Esophagus (tissue), 2 donors: ENCODE data around the gene E2F2. TPM values are rescaled to one million over a fixed set of nuclear protein-coding genes. Genes with fewer than 3 reads are reported as not detected.

Experiments
- H3K27ac ChIP-seq, 2 donors: one replicate each; pipeline ENCODE4 v1.5.1; 2013; ENCODE audit warnings: low read depth in 2 of 2, mild to moderate bottlenecking in 2 of 2, inconsistent platforms in 1 of 2, low read length in 1 of 2, moderate library complexity in 1 of 2
- H3K27me3 ChIP-seq, 2 donors: one replicate each; pipeline ENCODE4 v1.6.1; 2013; ENCODE audit warnings: low read length in 2 of 2, control low read depth in 1 of 2, mild to moderate bottlenecking in 1 of 2; ENCODE audit not compliant: insufficient read depth in 2 of 2, control insufficient read depth in 1 of 2
- H3K36me3 ChIP-seq, 2 donors: one replicate each; pipeline ENCODE4 v1.6.1; 2013; ENCODE audit warnings: low read length in 1 of 2; ENCODE audit not compliant: control insufficient read depth in 2 of 2, insufficient read depth in 2 of 2
- H3K4me1 ChIP-seq, 2 donors: one replicate each; pipeline ENCODE4 v1.6.1; 2013; ENCODE audit warnings: low read length in 1 of 2; ENCODE audit not compliant: control insufficient read depth in 2 of 2, insufficient read depth in 2 of 2
- H3K4me3 ChIP-seq, 2 donors: one replicate each; pipeline ENCODE4 v1.5.1; 2013; ENCODE audit warnings: low read length in 2 of 2, mild to moderate bottlenecking in 2 of 2, low read depth in 1 of 2, moderate library complexity in 1 of 2
- H3K9me3 ChIP-seq, 2 donors: one replicate each; pipeline ENCODE4 v1.6.1; 2013; ENCODE audit warnings: mild to moderate bottlenecking in 2 of 2, low read depth in 1 of 2, low read length in 1 of 2, moderate library complexity in 1 of 2; ENCODE audit not compliant: control insufficient read depth in 2 of 2, insufficient read depth in 1 of 2
- whole genome bisulfite sequencing, 2 donors: extraction: QIAGEN DNeasy Blood & Tissue Kit; methylation state at CpG; one replicate each; pipeline ENCODE4 v1.1.7; 2013; 5-methylcytosine and 5-hydroxymethylcytosine counted together
- polyA plus RNA-seq, 2 donors: library from polyadenylated mRNA; stranded (reverse); fragments of 200-250 nt; gene quantifications; one replicate each; pipeline ENCODE4 v1.2.3, GENCODE V29; 2013
- donor health status: healthy with polysubstance abuse.
- donor health status: Bipolar disorder and iron deficiency.

The E2F2 gene
- polyA plus RNA-seq, 2 donors, result 5.4 to 7.4 TPM

GRCh38 chr1:23469372-23469982 lies 61.6 kb downstream of the E2F2 start:
- Histone ChIP-seq H3K27me3 (no peaks in the 10 kb centered on the region), H3K36me3 (no peaks in the 10 kb centered on the region), H3K4me3 (no peak overlapping the region), H3K4me1 (peaks cover 0 to 3% of the 10 kb centered on the region in 2 donors), H3K9me3 (no peaks in the 10 kb centered on the region), H3K27ac (peak overlapping the region in 1 of 2 donors; percentile 33)
- 52 to 59% methylated on average over 5 of the region's 5 CpGs for WGBS, 2 donors

DNA sequence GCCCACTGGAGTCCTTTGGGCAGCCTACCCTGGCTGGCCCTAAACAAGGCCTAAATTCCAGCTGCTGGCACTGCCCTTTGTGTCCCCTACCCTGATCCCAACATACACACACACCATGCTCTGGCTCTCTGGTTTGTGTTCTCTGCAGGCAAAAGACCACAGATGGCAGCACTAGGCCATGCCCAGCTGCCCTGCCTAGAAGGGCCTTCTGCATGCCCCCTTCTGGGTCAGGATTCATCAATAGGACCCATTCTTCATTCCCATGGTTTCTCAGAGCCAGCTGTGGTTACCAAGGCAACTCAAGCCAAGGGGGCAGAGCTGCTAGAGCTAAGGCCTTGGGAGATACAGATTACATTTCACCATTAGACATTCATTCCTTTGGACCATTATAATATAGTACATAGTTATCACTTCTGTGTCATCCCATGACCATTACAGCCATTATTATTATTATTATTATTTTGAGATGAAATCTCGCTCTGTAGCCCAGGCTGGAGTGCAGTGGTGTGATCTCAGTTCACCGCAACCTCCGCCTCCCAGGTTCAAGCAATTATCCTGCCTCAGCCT lies 64.5 kb downstream of the E2F2 start:
- no peak overlapping the region for H3K4me3 ChIP-seq
- no peaks in the 10 kb centered on the region for H3K27me3 ChIP-seq
- no peaks in the 10 kb centered on the region for H3K36me3 ChIP-seq
- no peak overlapping the region for H3K27ac ChIP-seq
- no peaks in the 10 kb centered on the region for H3K9me3 ChIP-seq
- WGBS, 2 donors, result 96 to 98% methylated on average over 3 of the region's 3 CpGs
- peaks cover 0 to 3% of the 10 kb centered on the region in 2 donors for H3K4me1 ChIP-seq

GRCh38 chr1:23463286-23463685 lies 67.7 kb downstream of the E2F2 start:
- no peaks in the 10 kb centered on the region for H3K9me3 ChIP-seq
- no peak overlapping the region for H3K27ac ChIP-seq
- H3K27me3 ChIP-seq, result no peaks in the 10 kb centered on the region
- H3K4me1 ChIP-seq, result no peaks in the 10 kb centered on the region
- H3K36me3 ChIP-seq, result no peaks in the 10 kb centered on the region
- no peak overlapping the region for H3K4me3 ChIP-seq
- 75 to 84% methylated on average over 3 of the region's 3 CpGs for WGBS, 2 donors

- Histone ChIP-seq H3K4me3 (no peak overlapping the region), H3K4me1 (no peaks in the 10 kb centered on the region), H3K9me3 (no peaks in the 10 kb centered on the region), H3K27ac (no peak overlapping the region), H3K36me3 (no peaks in the 10 kb centered on the region), H3K27me3 (no peaks in the 10 kb centered on the region)
- WGBS, 2 donors, result 95 to 97% methylated on average over 2 of the region's 2 CpGs
These were observed 68.3 kb downstream of the E2F2 start for GRCh38 chr1:23462766-23463165.

DNA sequence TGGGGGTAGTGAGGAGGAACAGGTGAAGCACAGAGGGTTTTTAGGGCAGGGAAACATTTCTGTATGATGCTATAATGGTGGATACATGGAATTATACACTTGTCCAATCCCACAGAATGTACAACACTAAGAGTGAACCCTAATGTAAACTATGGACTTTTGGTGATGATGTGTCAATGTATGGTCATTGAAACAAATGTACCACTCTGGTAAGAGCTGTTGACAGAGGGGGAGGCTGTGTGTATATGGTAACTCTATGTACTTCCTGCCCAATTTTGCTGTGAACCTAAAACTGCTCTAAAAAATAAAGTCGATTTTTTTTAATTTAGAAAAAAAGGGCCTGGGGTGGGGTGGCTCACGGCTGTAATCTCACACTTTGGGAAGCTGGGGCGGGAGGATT lies 70.0 kb downstream of the E2F2 start:
- Histone ChIP-seq H3K4me1 (no peaks in the 10 kb centered on the region), H3K4me3 (no peak overlapping the region), H3K36me3 (no peaks in the 10 kb centered on the region), H3K27me3 (no peaks in the 10 kb centered on the region), H3K27ac (no peak overlapping the region), H3K9me3 (no peaks in the 10 kb centered on the region)
- 88 to 91% methylated on average over 3 of the region's 3 CpGs for WGBS, 2 donors

DNA sequence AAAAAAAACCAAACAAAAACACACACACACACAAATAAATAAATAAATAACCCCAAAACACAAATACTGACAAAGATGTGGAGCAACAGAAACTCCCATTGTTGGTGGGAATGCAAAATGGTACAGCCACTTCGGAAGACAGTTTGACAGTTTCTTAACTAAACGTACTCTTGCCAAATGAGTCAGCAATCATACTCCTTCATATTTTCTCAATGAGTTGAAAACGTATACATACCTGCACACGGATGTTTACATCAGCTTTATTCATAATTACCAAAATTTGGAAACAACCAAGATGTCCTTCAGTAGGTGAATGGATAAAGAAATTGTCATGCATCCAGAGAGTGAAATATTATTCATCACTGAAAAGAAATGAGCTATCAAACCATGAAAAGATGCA lies 70.5 kb downstream of the E2F2 start:
- 52 to 67% methylated on average over 4 of the region's 4 CpGs for WGBS, 2 donors
- Histone ChIP-seq H3K36me3 (no peaks in the 10 kb centered on the region), H3K4me3 (no peak overlapping the region), H3K4me1 (no peaks in the 10 kb centered on the region), H3K27me3 (no peaks in the 10 kb centered on the region), H3K27ac (no peak overlapping the region), H3K9me3 (no peaks in the 10 kb centered on the region)

DNA sequence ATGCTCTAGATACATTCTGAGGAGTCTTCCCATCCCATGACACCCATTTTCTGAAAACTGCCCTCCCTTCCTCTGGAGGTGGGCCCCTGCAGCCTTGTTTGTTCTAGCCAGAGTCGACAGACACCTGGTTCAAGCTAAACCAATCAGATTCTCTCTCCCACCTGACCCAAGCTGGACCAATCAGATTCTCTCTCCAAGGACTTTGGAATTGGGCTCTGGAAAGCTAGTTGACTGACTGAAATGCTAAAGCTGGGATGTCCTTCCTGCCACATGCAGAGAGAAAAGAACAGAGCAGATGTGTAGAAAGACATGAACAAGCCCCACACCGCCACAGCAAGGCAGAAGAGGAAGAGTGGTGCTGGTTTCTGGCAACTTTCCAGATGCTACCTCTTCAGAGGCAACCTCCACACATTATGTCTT lies 71.7 kb downstream of the E2F2 start:
- Histone ChIP-seq H3K9me3 (no peaks in the 10 kb centered on the region), H3K4me3 (no peak overlapping the region), H3K36me3 (peaks cover 0 to 7% of the 10 kb centered on the region in 2 donors), H3K27me3 (no peaks in the 10 kb centered on the region), H3K4me1 (no peaks in the 10 kb centered on the region), H3K27ac (no peak overlapping the region)
- 63 to 76% methylated on average over 2 of the region's 2 CpGs for WGBS, 2 donors

Other genes with a start within 250 kb of the E2F2 start
- 10 to 100 TPM; 46.5 to 62.3 TPM for gene HNRNPR, start 186.9 kb downstream of the E2F2 start, polyA plus RNA-seq
- 1 to 10 TPM; 6.2 to 9.6 TPM for gene ZNF436, start 161.4 kb downstream of the E2F2 start, polyA plus RNA-seq
- 10 to 100 TPM; 22.0 to 37.7 TPM for gene TCEA3, start 106.5 kb downstream of the E2F2 start, polyA plus RNA-seq
- gene ASAP3, start 47.1 kb downstream of the E2F2 start, polyA plus RNA-seq, result 10 to 100 TPM; 32.0 to 32.8 TPM
- gene ID3, start 28.3 kb upstream of the E2F2 start, polyA plus RNA-seq, result 10 to 100 TPM; 24.4 to 44.2 TPM
- gene RPL11, start 160.6 kb upstream of the E2F2 start, polyA plus RNA-seq, result 1,000 to 10,000 TPM; 2,294 to 2,445 TPM
- 10 to 100 TPM in 1 of 2 donors, 1 to 10 TPM in 1; 9.9 to 15.9 TPM for gene ELOA, start 212.2 kb upstream of the E2F2 start, polyA plus RNA-seq
- 10 to 100 TPM; 41.3 to 57.2 TPM for gene PITHD1, start 247.2 kb upstream of the E2F2 start, polyA plus RNA-seq